Measurements from ENCODE around the gene HDC.

- TF ChIP-seq CTCF (IDR thresholded peaks at IDR 0.05) (no peak), POLR2A (IDR thresholded peaks at IDR 0.05) (no peak), EP300 (IDR thresholded peaks at IDR 0.05) (no peak)
These were observed 13.8 kb downstream of the HDC start for GRCh38 chr15:50251638-50252182.

Measured in sigmoid colon (tissue), 4 donors.